ENCODE measurements around the gene PHETA2. TPM values are rescaled to one million over a fixed set of nuclear protein-coding genes. Genes with fewer than 3 reads are reported as not detected.

Gene PHETA2
- 10 to 100 TPM in 3 of 4 donors, 1 to 10 TPM in 1; 7.5 to 15.4 (median 12.9) TPM for total RNA-seq

GRCh38 chr22:42074132-42074811 lies at the start of gene PHETA2:
PHETA2 (plus strand) TSS chr22:42074248; CDS start chr22:42077294, 3,046 bp downstream.
- TF ChIP-seq CTCF (IDR thresholded peaks at IDR 0.05; ENCODE audit: low read depth), result no peak

GRCh38 chr22:42025421-42025820 lies 48.6 kb upstream of the PHETA2 start:
- TF ChIP-seq CTCF (IDR thresholded peaks at IDR 0.05; ENCODE audit: low read depth), result no peak

GRCh38 chr22:42026705-42027104 lies 47.3 kb upstream of the PHETA2 start:
- TF ChIP-seq CTCF (IDR thresholded peaks at IDR 0.05; ENCODE audit: low read depth), result no peak

GRCh38 chr22:42033263-42034181 lies 40.5 kb upstream of the PHETA2 start:
- TF ChIP-seq CTCF (IDR thresholded peaks at IDR 0.05; ENCODE audit: low read depth), result no peak

GRCh38 chr22:42035256-42035655 lies 38.8 kb upstream of the PHETA2 start:
- no peak for TF ChIP-seq CTCF (IDR thresholded peaks at IDR 0.05; ENCODE audit: low read depth)

GRCh38 chr22:42039271-42039670 lies 34.8 kb upstream of the PHETA2 start:
- TF ChIP-seq CTCF (IDR thresholded peaks at IDR 0.05; ENCODE audit: low read depth), result no peak

GRCh38 chr22:42041784-42042183 lies 32.3 kb upstream of the PHETA2 start:
- TF ChIP-seq CTCF (IDR thresholded peaks at IDR 0.05; ENCODE audit: low read depth), result no peak

Data from subcutaneous adipose tissue (tissue), 4 donors.